ENCODE measurements around the gene PREX1. TPM values are rescaled to one million over a fixed set of nuclear protein-coding genes. Genes with fewer than 3 reads are reported as not detected.

PREX1 gene
- total RNA-seq, 2 donors from 2014 or later = 11.5 to 21.7 TPM

DNA sequence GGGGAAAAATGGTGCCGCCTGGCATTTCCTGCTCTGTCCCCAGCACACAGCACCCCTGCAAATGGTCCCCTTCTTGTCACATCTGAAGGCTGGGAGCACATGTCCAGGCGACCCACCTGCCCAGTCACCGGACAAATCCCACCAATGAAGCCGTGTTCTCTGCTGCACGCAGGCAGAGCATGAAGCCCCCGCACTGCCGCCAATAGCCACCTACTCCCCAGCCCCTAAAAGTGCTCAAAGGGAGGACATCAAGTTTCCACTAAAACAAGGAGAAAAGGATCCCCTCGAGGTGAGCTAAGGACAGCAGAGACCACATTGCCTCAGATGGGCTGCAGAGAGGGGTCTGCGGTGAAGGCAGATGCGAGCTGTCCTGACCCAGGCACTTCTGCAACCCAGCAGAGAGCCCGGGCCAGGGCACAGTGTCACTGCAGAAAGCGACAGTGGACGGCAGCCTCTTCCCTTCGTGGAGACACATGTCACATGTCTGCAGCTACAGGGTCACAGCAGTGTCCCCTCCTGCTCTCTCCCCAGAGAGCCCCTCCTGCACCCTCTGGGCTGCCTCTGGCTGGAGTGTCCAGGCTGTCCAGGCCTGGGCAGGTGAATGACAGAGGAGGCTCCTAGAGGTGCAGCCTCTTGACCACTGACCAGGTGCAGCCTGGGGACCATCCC is 221.5 kb downstream of the PREX1 start:
- H3K36me3 ChIP-seq = no peaks in the 10 kb centered on the region
- H3K4me3 ChIP-seq = no peak overlapping the region
- no peaks in the 10 kb centered on the region for H3K4me1 ChIP-seq
- H3K27ac ChIP-seq = no peak overlapping the region
- DNase-seq (ENCODE audit: low spot score) = no peak
- TF ChIP-seq, protein P1, sequence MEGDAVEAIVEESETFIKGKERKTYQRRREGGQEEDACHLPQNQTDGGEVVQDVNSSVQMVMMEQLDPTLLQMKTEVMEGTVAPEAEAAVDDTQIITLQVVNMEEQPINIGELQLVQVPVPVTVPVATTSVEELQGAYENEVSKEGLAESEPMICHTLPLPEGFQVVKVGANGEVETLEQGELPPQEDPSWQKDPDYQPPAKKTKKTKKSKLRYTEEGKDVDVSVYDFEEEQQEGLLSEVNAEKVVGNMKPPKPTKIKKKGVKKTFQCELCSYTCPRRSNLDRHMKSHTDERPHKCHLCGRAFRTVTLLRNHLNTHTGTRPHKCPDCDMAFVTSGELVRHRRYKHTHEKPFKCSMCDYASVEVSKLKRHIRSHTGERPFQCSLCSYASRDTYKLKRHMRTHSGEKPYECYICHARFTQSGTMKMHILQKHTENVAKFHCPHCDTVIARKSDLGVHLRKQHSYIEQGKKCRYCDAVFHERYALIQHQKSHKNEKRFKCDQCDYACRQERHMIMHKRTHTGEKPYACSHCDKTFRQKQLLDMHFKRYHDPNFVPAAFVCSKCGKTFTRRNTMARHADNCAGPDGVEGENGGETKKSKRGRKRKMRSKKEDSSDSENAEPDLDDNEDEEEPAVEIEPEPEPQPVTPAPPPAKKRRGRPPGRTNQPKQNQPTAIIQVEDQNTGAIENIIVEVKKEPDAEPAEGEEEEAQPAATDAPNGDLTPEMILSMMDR (IDR thresholded peaks at IDR 0.05) = no peak
- peaks cover 0 to 7% of the 10 kb centered on the region in 2 donors for H3K9me3 ChIP-seq
- no peaks in the 10 kb centered on the region for H3K27me3 ChIP-seq

DNA sequence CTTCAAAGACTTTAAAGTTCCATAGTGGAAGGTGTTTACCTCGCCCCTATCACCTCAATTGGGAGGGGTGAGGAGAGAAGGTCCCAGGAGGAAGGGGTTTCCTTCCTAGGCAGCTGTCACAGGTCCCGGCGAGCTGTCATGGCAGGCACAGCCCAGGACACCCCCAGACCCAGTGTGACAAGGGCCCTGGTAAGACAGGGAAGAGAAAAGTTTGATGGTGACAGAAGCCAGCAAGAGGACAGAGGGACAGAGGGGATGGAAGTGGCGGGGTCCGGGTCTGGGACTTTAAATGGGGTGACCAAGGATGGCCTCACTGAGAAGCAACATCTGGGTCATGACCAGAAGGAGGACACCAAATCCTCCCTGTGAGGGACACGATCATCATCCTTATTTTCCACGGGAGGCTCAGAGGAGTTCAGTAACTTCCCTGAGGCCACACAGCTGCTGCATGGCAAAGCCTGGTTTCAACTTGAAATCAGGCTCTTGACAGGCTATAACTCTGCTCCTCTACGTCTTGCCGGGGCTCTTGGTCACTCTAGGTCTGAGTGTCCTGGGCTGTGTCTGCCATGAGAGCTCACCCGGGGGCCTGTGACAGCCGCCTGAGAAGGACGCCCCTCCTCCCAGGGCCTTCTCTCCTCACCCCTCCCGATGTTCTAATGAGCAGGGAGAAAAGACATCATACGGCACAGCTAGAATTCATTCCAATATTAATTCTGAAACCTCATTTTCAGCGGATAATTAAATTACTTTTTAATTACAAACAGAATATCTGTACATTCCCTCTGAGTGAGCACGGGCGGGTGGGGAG is 222.2 kb downstream of the PREX1 start:
- DNase-seq (ENCODE audit: low spot score) = no peak
- Histone ChIP-seq H3K27me3 (no peaks in the 10 kb centered on the region), H3K9me3 (peaks cover 0 to 7% of the 10 kb centered on the region in 2 donors), H3K27ac (no peak overlapping the region), H3K4me3 (no peak overlapping the region), H3K4me1 (no peaks in the 10 kb centered on the region), H3K36me3 (no peaks in the 10 kb centered on the region)
- TF ChIP-seq, protein P1 (IDR thresholded peaks at IDR 0.05) = no peak

DNA sequence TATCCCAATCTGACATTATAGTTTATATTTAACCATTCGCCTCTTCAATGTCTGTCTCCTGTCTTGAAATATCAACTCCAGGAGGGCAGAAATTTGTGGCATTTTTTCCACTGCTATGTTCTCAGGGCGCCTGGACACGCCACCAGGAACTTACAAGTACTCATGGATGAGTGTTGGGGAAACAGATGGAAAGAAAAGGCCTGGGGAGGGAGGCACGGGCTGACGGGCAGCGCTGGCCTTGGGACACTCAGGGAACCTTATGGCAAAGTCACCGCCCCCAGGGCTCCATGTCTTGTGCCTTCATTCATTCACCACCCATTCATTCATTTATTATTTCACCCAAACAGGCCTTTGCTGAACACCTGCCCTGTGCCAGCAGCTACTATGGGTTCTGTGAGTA is 222.9 kb downstream of the PREX1 start:
- Histone ChIP-seq H3K27ac (no peak overlapping the region), H3K4me1 (no peaks in the 10 kb centered on the region), H3K4me3 (no peak overlapping the region), H3K36me3 (no peaks in the 10 kb centered on the region), H3K27me3 (no peaks in the 10 kb centered on the region), H3K9me3 (peaks cover 0 to 7% of the 10 kb centered on the region in 2 donors)
- no peak for DNase-seq (ENCODE audit: low spot score)
- TF ChIP-seq, protein P1 (IDR thresholded peaks at IDR 0.05) = no peak

DNA sequence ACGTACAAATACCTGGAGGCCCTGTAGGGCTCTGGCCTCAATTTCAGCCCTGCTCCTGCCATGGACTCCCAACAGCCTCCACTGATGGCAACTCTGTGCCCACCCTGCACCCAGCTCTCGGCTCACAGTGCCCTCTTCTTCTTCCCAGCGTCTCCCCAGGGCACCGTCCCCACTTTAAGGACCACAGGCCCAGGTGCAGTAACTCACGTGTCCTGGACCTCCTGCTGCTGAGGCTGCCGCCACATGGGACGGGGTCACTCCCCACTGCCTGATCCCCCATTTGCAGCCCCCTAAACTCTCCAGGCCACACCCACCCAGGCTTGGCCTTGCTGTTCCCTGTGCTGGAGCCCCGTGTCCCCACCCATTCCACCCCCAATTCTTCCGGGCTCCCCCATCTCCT is 223.4 kb downstream of the PREX1 start:
- DNase-seq (ENCODE audit: low spot score) = no peak
- no peaks in the 10 kb centered on the region for H3K36me3 ChIP-seq
- no peak overlapping the region for H3K27ac ChIP-seq
- no peaks in the 10 kb centered on the region for H3K27me3 ChIP-seq
- no peak overlapping the region for H3K4me3 ChIP-seq
- TF ChIP-seq, protein P1 (IDR thresholded peaks at IDR 0.05) = no peak
- peaks cover 0 to 7% of the 10 kb centered on the region in 2 donors for H3K9me3 ChIP-seq
- no peaks in the 10 kb centered on the region for H3K4me1 ChIP-seq

DNA sequence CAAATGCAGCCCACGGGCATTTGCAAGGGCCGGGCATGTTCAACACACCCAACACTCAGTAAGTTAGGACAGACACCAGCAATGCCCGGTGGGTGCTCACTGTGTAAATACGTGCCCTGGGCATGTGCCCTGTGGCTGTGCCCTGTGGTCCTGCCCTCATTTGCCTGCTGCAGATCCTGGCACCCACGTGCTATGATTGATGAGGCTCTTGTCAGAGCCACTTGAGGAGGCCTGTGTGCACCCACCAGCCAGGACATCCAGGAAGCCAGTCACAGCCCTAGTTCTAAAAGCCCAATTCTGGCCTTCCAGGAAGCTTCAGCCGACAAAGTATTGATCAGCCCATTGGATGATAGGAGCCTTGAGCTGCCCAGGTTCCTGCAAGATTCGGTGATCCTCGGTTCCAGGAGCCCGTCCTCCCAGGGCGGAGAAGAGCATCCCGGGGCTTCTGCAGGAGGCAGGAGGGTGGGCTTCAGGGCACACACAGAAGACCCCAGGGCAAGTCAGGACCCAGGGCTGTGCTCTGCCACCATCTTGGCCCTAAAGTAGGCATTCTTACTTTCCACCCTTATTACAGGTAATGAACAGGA is 223.9 kb downstream of the PREX1 start:
- no peak overlapping the region for H3K4me3 ChIP-seq
- H3K4me1 ChIP-seq = no peaks in the 10 kb centered on the region
- H3K36me3 ChIP-seq = no peaks in the 10 kb centered on the region
- TF ChIP-seq, protein P1 (IDR thresholded peaks at IDR 0.05) = no peak
- H3K9me3 ChIP-seq = peaks cover 0 to 7% of the 10 kb centered on the region in 2 donors
- H3K27ac ChIP-seq = no peak overlapping the region
- DNase-seq (ENCODE audit: low spot score) = no peak
- H3K27me3 ChIP-seq = no peaks in the 10 kb centered on the region
